Right lobe of liver (tissue), 4 donors: ENCODE data around the gene ADGRL3.

Experiments used
- CTCF ChIP-seq, 4 donors: fragments of 200-600 bp in 3 of 4; fragments of 450-650 bp in 1 of 4; IDR thresholded peaks; one replicate each; pipeline versions ENCODE4 v1.5.1 to v1.8.0; 2016 to 2022; ENCODE audit warnings: antibody characterized with exemption in 4 of 4, mild to moderate bottlenecking in 2 of 4
- POLR2A ChIP-seq: fragments of 450-650 bp; IDR thresholded peaks from one replicate; pipeline ENCODE4 v1.6.1; 2017; ENCODE audit warnings: antibody characterized with exemption, mild to moderate bottlenecking
- donor health status: DM: no; HTN: no; CAD: no.
- donor health status: DM: no; HTN: no; CAD: no.
- donor health status: DM: no; HTN: yes; CAD: no.

GRCh38 chr4:61531188-61531587 lies 331.1 kb downstream of the ADGRL3 start:
- TF ChIP-seq CTCF (IDR thresholded peaks at IDR 0.05), result no peak
- no peak for TF ChIP-seq POLR2A
